Mucosa of rectum (tissue), 2 donors: ENCODE measurements around the gene TH.

Experiments
- H3K27ac ChIP-seq, 2 donors: one replicate each; pipeline ENCODE4 v1.7.0; 2013; ENCODE audit warnings: inconsistent platforms in 2 of 2, low read depth in 2 of 2, low read length in 2 of 2
- H3K27me3 ChIP-seq, 2 donors: one replicate each; pipeline ENCODE4 v1.7.0; 2013; ENCODE audit warnings: low read length in 2 of 2; ENCODE audit not compliant: control insufficient read depth in 2 of 2, insufficient read depth in 2 of 2
- H3K36me3 ChIP-seq, 2 donors: one replicate each; pipeline ENCODE4 v1.7.0; 2013; ENCODE audit warnings: low read length in 2 of 2; ENCODE audit not compliant: control insufficient read depth in 2 of 2, insufficient read depth in 2 of 2
- H3K4me1 ChIP-seq, 2 donors: one replicate each; pipeline ENCODE4 v1.7.0; 2013; ENCODE audit warnings: low read length in 2 of 2, mild to moderate bottlenecking in 1 of 2; ENCODE audit not compliant: control insufficient read depth in 2 of 2, insufficient read depth in 2 of 2
- H3K4me3 ChIP-seq, 2 donors: one replicate each; pipeline ENCODE4 v1.7.0; 2013; ENCODE audit warnings: low read length in 2 of 2
- H3K9ac ChIP-seq, 2 donors: one replicate each; pipeline ENCODE4 v1.7.0; 2013; ENCODE audit warnings: low read length in 2 of 2, low read depth in 1 of 2, mild to moderate bottlenecking in 1 of 2
- H3K9me3 ChIP-seq, 2 donors: one replicate each; pipeline ENCODE4 v1.7.0; 2013; ENCODE audit warnings: low read length in 2 of 2; ENCODE audit not compliant: control insufficient read depth in 2 of 2
- donor health status: healthy.
- donor health status: Normal muscosa, but diverticular disease.

TH gene

GRCh38 chr11:2135018-2135569, 36.5 kb downstream of the TH start:
- H3K4me3 ChIP-seq, result no peak overlapping the region
- no peak overlapping the region for H3K9ac ChIP-seq
- H3K9me3 ChIP-seq, result no peaks in the 10 kb centered on the region
- H3K4me1 ChIP-seq, result peaks cover 0 to 3% of the 10 kb centered on the region in 2 donors
- H3K36me3 ChIP-seq, result no peaks in the 10 kb centered on the region
- peaks cover 4 to 31% of the 10 kb centered on the region in 2 donors for H3K27me3 ChIP-seq
- no peak overlapping the region for H3K27ac ChIP-seq

- Histone ChIP-seq H3K9ac (no peak overlapping the region), H3K9me3 (no peaks in the 10 kb centered on the region), H3K27ac (no peak overlapping the region), H3K27me3 (peaks cover 2 to 25% of the 10 kb centered on the region in 2 donors), H3K4me3 (no peak overlapping the region), H3K36me3 (no peaks in the 10 kb centered on the region), H3K4me1 (no peaks in the 10 kb centered on the region)
These were observed 37.3 kb downstream of the TH start for GRCh38 chr11:2134022-2135010.

GRCh38 chr11:2133241-2134021, 38.2 kb downstream of the TH start:
- Histone ChIP-seq H3K9ac (no peak overlapping the region), H3K27me3 (peaks cover 2 to 25% of the 10 kb centered on the region in 2 donors), H3K27ac (no peak overlapping the region), H3K4me3 (no peak overlapping the region), H3K9me3 (no peaks in the 10 kb centered on the region), H3K4me1 (no peaks in the 10 kb centered on the region), H3K36me3 (no peaks in the 10 kb centered on the region)

GRCh38 chr11:2132874-2133240, 38.8 kb downstream of the TH start:
- Histone ChIP-seq H3K36me3 (no peaks in the 10 kb centered on the region), H3K9ac (no peak overlapping the region), H3K4me3 (no peak overlapping the region), H3K4me1 (no peaks in the 10 kb centered on the region), H3K9me3 (no peaks in the 10 kb centered on the region), H3K27ac (no peak overlapping the region), H3K27me3 (peaks cover 2 to 25% of the 10 kb centered on the region in 2 donors)

GRCh38 chr11:2132246-2132645, 39.4 kb downstream of the TH start:
- no peaks in the 10 kb centered on the region for H3K4me1 ChIP-seq
- H3K27me3 ChIP-seq, result peaks cover 2 to 25% of the 10 kb centered on the region in 2 donors

GRCh38 chr11:2131371-2132236, 40.0 kb downstream of the TH start:
- no peak overlapping the region for H3K9ac ChIP-seq
- H3K4me1 ChIP-seq, result no peaks in the 10 kb centered on the region
- H3K36me3 ChIP-seq, result no peaks in the 10 kb centered on the region
- peaks cover 2 to 25% of the 10 kb centered on the region in 2 donors for H3K27me3 ChIP-seq
- H3K27ac ChIP-seq, result no peak overlapping the region
- H3K4me3 ChIP-seq, result no peak overlapping the region
- H3K9me3 ChIP-seq, result no peaks in the 10 kb centered on the region

More at GRCh38 chr11:2132246-2132645, 39.4 kb downstream of the TH start:
- H3K9me3 ChIP-seq, result no peaks in the 10 kb centered on the region
- no peak overlapping the region for H3K4me3 ChIP-seq
- no peaks in the 10 kb centered on the region for H3K36me3 ChIP-seq
- H3K9ac ChIP-seq, result no peak overlapping the region
- H3K27ac ChIP-seq, result no peak overlapping the region

GRCh38 chr11:2130881-2131352, 40.7 kb downstream of the TH start:
- Histone ChIP-seq H3K9me3 (no peaks in the 10 kb centered on the region), H3K27ac (no peak overlapping the region), H3K4me3 (no peak overlapping the region), H3K9ac (no peak overlapping the region), H3K36me3 (no peaks in the 10 kb centered on the region), H3K27me3 (peaks cover 2 to 19% of the 10 kb centered on the region in 2 donors), H3K4me1 (no peaks in the 10 kb centered on the region)

GRCh38 chr11:2129699-2130366, 41.8 kb downstream of the TH start:
- no peaks in the 10 kb centered on the region for H3K9me3 ChIP-seq
- H3K27me3 ChIP-seq, result peaks cover 2 to 12% of the 10 kb centered on the region in 2 donors
- H3K4me1 ChIP-seq, result no peaks in the 10 kb centered on the region
- no peak overlapping the region for H3K9ac ChIP-seq
- no peaks in the 10 kb centered on the region for H3K36me3 ChIP-seq
- no peak overlapping the region for H3K4me3 ChIP-seq
- no peak overlapping the region for H3K27ac ChIP-seq

GRCh38 chr11:2129308-2129698, 42.3 kb downstream of the TH start:
- Histone ChIP-seq H3K4me3 (no peak overlapping the region), H3K27ac (no peak overlapping the region), H3K36me3 (no peaks in the 10 kb centered on the region), H3K4me1 (no peaks in the 10 kb centered on the region), H3K27me3 (peaks cover 2 to 7% of the 10 kb centered on the region in 2 donors), H3K9me3 (no peaks in the 10 kb centered on the region), H3K9ac (no peak overlapping the region)
